ENCODE results near the gene TBC1D17. TPM values are rescaled to one million over a fixed set of nuclear protein-coding genes. Genes with fewer than 3 reads are reported as not detected.

Gene TBC1D17
- polyA plus RNA-seq, 1 donor (not counting 4 experiments of a cell fraction or from before 2014, with no cell fraction given): 9.4 TPM

- H3K27me3 ChIP-seq (ENCODE audit: control insufficient read depth, extremely low read depth, insufficient read depth, low read length): no peaks in the 10 kb centered on the region
- peaks cover 23 to 37% of the 10 kb centered on the region in 2 experiments for H3K36me3 ChIP-seq (ENCODE audit: control insufficient read depth in 2 of 2, extremely low read depth in 1 of 2, insufficient read depth in 2 of 2, low read length in 2 of 2)
- dilution Hi-C loops (cut with MboI; ENCODE audit: extremely low pct_ligation_motif_present, low sequenced_read_pairs): no loop called here
- no peak overlapping the region for H3K4me3 ChIP-seq (ENCODE audit: control insufficient read depth in 2 of 3, extremely low read depth in 1 of 3, insufficient read depth in 2 of 3, low read depth in 1 of 3, low read length in 3 of 3)
- no peak overlapping the region for H2AFZ ChIP-seq (ENCODE audit: control insufficient read depth, low read length)
- H4K20me1 ChIP-seq (ENCODE audit: control insufficient read depth, extremely low read depth, insufficient read depth, low read length): peaks cover 9% of the 10 kb centered on the region
- H3K4me2 ChIP-seq (ENCODE audit: control insufficient read depth, extremely low read depth, insufficient read depth, low read depth, low read length): no peak overlapping the region
- no peaks in the 10 kb centered on the region for H3K9me1 ChIP-seq (ENCODE audit: control insufficient read depth, extremely low read depth, insufficient read depth, low read length)
- no peak for DNase-seq (ENCODE audit: low read depth, low spot score)
- TF ChIP-seq CTCF (optimal IDR thresholded peaks at IDR 0.05 in 1 of 3, IDR thresholded peaks at IDR 0.05 in 1 of 3, conservative IDR thresholded peaks at IDR 0.05 in 1 of 3; ENCODE audit: extremely low read depth in 1 of 3, insufficient read depth in 2 of 3, low read length in 3 of 3) (no peak), EZH2 (IDR thresholded peaks at IDR 0.05; ENCODE audit: low read length) (no peak)
- H3K4me1 ChIP-seq (ENCODE audit: control insufficient read depth, extremely low read depth, insufficient read depth, low read length): no peaks in the 10 kb centered on the region
- peaks cover 14% of the 10 kb centered on the region for H3K79me2 ChIP-seq (ENCODE audit: control insufficient read depth, insufficient read depth, low read length)
- no peaks in the 10 kb centered on the region for H3K9me3 ChIP-seq (ENCODE audit: control insufficient read depth, low read depth, low read length)
- no peak for FAIRE-seq
- H3K9ac ChIP-seq (ENCODE audit: control insufficient read depth, extremely low read depth, insufficient read depth, low read length): no peak overlapping the region
- no peak overlapping the region for H3K27ac ChIP-seq (ENCODE audit: control insufficient read depth, insufficient read depth, low read length)
Observed at GRCh38 chr19:49911381-49912145, 34.1 kb downstream of the TBC1D17 start.

GRCh38 chr19:49912965-49913685 lies 35.6 kb downstream of the TBC1D17 start:
- H3K4me1 ChIP-seq (ENCODE audit: control insufficient read depth, extremely low read depth, insufficient read depth, low read length): no peaks in the 10 kb centered on the region
- no peaks in the 10 kb centered on the region for H3K9me3 ChIP-seq (ENCODE audit: control insufficient read depth, low read depth, low read length)
- TF ChIP-seq CTCF (optimal IDR thresholded peaks at IDR 0.05 in 1 of 3, IDR thresholded peaks at IDR 0.05 in 1 of 3, conservative IDR thresholded peaks at IDR 0.05 in 1 of 3; ENCODE audit: extremely low read depth in 1 of 3, insufficient read depth in 2 of 3, low read length in 3 of 3) (no peak), EZH2 (IDR thresholded peaks at IDR 0.05; ENCODE audit: low read length) (no peak)
- H3K27me3 ChIP-seq (ENCODE audit: control insufficient read depth, extremely low read depth, insufficient read depth, low read length): no peaks in the 10 kb centered on the region
- no peaks in the 10 kb centered on the region for H3K9me1 ChIP-seq (ENCODE audit: control insufficient read depth, extremely low read depth, insufficient read depth, low read length)
- H3K9ac ChIP-seq (ENCODE audit: control insufficient read depth, extremely low read depth, insufficient read depth, low read length): no peak overlapping the region
- no peak overlapping the region for H3K27ac ChIP-seq (ENCODE audit: control insufficient read depth, insufficient read depth, low read length)
- H3K36me3 ChIP-seq (ENCODE audit: control insufficient read depth in 2 of 2, extremely low read depth in 1 of 2, insufficient read depth in 2 of 2, low read length in 2 of 2): peaks cover 24 to 31% of the 10 kb centered on the region in 2 experiments
- dilution Hi-C loops (cut with MboI; ENCODE audit: extremely low pct_ligation_motif_present, low sequenced_read_pairs): no loop called here
- no peak overlapping the region for H2AFZ ChIP-seq (ENCODE audit: control insufficient read depth, low read length)
- H3K4me3 ChIP-seq (ENCODE audit: control insufficient read depth in 2 of 3, extremely low read depth in 1 of 3, insufficient read depth in 2 of 3, low read depth in 1 of 3, low read length in 3 of 3): no peak overlapping the region
- peaks cover 9% of the 10 kb centered on the region for H4K20me1 ChIP-seq (ENCODE audit: control insufficient read depth, extremely low read depth, insufficient read depth, low read length)
- peaks cover 27% of the 10 kb centered on the region for H3K79me2 ChIP-seq (ENCODE audit: control insufficient read depth, insufficient read depth, low read length)
- DNase-seq (ENCODE audit: low read depth, low spot score) (no peak), FAIRE-seq (no peak)
- no peak overlapping the region for H3K4me2 ChIP-seq (ENCODE audit: control insufficient read depth, extremely low read depth, insufficient read depth, low read depth, low read length)
